ENCODE results near the gene CEP126.

GRCh38 chr11:101881586-101881985, 33.2 kb upstream of the CEP126 start:
- no peak for TF ChIP-seq CTCF (IDR thresholded peaks at IDR 0.05; ENCODE audit: insufficient read depth, low read depth, low read length)
- TF ChIP-seq EZH2 (IDR thresholded peaks at IDR 0.05; ENCODE audit: insufficient read depth, low read length), result no peak

All from astrocyte (in vitro differentiated cells and primary cell).